ENCODE measurements around the gene SRRD.

- TF ChIP-seq, protein P1, sequence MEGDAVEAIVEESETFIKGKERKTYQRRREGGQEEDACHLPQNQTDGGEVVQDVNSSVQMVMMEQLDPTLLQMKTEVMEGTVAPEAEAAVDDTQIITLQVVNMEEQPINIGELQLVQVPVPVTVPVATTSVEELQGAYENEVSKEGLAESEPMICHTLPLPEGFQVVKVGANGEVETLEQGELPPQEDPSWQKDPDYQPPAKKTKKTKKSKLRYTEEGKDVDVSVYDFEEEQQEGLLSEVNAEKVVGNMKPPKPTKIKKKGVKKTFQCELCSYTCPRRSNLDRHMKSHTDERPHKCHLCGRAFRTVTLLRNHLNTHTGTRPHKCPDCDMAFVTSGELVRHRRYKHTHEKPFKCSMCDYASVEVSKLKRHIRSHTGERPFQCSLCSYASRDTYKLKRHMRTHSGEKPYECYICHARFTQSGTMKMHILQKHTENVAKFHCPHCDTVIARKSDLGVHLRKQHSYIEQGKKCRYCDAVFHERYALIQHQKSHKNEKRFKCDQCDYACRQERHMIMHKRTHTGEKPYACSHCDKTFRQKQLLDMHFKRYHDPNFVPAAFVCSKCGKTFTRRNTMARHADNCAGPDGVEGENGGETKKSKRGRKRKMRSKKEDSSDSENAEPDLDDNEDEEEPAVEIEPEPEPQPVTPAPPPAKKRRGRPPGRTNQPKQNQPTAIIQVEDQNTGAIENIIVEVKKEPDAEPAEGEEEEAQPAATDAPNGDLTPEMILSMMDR (IDR thresholded peaks at IDR 0.05): no peak
- no peak for TF ChIP-seq POLR2A (IDR thresholded peaks at IDR 0.05)
- no peak for TF ChIP-seq EP300 (IDR thresholded peaks at IDR 0.05)
These were observed 52.5 kb downstream of the SRRD start for GRCh38 chr22:26536056-26536761.
